Hypothalamus (tissue), 51 donors: Measurements from ENCODE around the gene STK11IP.
A peak's percentile ranks its signal among the peaks of the same experiment; 100 is the strongest.
"Not testable (repeated sequence)": the region's sequence is repeated elsewhere in the genome, so short reads cannot be mapped to it uniquely, and the experiment has no call there.

Source experiments
- DNase-seq, 51 donors: peaks; one replicate each; lab custom pipeline; 2025; lab: John Stamatoyannopoulos, UW

Gene STK11IP

DNA sequence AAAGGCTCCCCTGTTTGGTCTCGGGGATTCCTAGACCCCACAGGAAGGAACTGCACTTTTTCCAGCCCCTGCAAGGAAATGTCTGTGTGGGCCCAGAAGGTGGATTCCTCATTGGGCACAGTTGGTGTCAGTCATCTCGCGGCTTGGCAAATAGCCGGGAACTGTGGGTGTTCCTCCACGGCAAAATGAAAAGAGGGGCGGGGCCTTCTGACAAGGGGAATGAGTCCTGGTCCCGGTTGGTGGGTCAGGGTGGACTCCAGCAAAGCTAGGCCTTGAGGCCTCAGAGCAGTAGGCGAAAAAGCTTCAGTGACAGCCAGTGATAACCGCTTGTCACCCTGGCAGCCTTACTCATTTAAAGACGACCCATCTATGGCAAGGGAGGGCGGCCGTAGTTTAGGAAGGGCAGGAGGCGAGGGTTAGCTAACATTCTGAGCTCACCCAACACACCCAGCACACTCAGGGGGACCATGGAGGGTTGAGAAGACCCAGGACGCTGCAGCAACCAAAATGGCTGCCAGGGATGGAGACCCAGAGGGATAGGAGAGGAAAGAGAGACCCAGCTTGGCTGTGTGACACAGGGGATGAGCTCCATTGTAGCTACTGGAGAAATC is 46.2 kb downstream of the STK11IP start:
- DNase-seq = peak in 1 of 51 donors; percentile 15

DNA sequence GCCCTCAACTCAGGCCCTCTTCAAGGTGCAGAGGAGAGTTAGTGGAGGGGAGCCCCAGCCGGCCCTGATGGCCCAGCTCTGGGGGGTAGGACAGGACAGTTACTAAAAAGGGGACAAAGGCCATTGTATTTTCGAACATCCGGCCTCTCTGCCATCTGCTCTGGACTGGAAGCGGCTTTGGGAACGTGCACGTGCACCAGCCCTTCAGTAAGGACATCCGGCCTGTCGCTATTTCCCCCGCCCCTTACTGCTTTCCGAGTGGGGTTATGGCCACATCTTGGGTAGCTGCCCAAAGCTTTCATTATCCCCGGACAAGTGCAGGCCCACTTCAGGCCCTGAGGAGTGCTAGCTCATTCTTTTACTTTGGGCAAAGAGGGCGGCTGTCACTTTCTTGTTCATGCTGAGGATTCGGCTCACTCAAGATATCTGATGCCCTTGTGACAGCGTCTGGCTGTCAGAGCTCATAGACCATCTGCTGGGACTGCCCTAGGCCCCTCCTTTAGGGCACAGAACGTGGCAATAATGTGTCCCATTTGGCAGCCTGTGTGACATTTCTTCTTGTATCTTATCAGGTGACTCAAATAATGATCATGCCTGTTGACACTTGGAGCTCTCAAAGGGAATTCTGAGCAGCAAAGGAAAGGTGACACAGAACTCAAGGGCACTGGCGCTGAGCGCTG is 47.3 kb downstream of the STK11IP start:
- DNase-seq = peak in 5 of 51 donors; percentile 21 to 47 (median 27)

- peak in 2 of 51 donors; percentile 10 to 56 for DNase-seq
Measured at GRCh38 chr2:219645631-219646527, 48.2 kb downstream of the STK11IP start.

GRCh38 chr2:219648176-219648575 is 50.5 kb downstream of the STK11IP start:
- no peak for DNase-seq

DNA sequence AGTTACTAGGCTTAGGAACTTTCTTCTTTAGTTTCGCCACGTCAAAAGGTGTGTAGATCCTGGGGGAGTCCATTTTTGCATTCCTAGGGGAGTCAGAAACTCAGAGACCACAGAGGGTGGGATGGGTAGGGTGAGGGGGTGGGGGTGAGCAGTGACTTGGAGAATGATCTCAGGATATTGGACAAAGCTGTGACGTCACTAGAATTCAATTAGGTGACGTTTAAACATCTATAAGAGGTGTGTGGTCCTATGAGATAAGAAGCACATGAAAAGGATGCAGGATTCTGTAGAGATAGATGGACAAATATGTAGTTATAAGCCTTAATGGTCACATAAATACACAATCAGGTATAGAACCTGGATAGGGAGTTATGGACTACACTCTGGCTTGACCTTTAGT is 51.3 kb downstream of the STK11IP start:
- no peak for DNase-seq

DNA sequence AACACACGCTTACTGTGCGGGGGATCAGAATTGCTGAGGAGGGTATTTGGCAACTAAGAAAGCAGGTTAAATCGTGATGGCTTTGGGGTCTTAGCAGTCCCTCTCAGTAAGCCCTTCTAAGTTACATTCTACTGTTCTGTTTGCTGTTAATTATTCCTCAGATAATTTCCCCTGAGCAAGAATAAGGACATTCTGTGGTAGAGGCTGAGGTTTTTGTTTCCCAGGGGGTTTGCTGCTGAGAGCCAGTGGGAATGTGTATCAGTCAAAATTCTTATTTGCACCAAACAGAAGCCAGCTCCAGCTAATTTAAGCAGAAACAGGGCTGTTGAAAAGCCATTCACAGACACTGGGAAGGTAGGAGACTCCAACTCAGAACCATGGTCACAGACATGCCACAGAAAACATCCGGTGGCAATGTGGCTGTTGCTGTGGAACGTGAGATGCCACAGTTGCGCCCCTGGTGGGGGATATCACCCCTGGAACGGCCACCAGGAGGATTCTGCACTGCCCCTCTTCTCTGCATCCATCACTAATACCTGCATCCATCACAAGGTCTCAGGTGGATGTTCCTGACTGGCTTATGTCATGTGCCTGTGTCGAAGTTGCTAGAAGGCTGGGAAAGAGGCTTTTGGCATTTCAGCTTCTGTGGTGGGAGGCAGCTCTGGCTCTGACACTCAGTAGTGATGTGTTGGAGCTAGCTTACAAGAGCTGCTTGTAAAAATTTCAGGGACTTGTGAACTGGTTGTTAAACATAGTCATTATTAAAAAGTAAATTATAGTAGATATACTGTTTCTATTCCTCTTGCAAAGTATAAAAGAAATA is 53.0 kb downstream of the STK11IP start:
- no peak for DNase-seq

- DNase-seq = not testable (repeated sequence)
Measured at GRCh38 chr2:219651656-219652055, 54.0 kb downstream of the STK11IP start.

DNA sequence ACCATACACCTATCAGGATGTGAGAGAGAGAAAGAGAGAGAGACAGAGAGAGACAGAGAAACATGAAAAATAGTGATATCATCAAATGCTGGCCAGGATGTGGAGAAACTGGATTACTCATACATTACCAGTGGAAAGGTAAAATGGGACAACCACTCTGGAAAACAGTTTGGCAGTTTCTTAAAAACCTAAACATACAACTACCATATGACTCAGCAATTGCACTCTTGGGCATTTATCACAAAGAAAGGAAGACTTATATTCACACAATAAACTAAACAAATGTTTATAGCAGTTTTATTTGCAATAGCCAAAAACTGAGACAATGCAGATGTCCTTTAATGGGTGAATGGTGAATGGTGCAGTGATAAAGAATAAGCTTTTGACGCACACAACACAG is 58.9 kb downstream of the STK11IP start:
- no peak for DNase-seq

DNA sequence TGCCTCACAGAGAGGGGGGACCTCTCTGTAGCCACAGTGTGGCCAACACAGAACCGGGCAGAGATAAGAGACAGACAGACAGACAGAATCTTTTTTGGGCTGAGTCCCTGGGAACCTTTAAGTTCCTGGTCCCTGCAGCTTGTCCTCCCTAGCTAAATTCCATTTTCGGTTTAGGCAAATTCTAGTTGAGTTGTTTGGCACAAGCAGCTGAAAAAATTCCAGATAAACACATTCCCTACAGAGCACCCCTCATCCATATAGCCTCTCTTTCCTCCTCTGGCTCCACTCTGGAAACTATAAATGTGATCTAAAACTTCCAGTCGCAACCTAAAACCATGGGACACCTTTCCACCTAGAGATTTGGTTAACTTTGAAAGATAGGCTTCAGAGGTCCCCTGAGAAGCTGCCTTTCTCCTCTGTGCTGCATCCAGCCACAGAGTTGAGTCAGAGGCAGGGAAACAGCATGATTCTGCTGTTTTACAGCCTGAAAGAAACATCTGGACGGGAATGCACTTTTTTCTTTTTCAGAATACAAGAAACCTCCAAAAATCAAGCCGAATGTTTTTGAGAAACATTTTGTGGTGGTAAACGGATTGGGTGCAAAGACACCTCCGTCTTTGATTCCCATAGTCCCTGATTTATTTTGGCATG is 60.7 kb downstream of the STK11IP start:
- DNase-seq = no peak

GRCh38 chr2:219658874-219659273 is 61.2 kb downstream of the STK11IP start:
- DNase-seq = no peak

DNA sequence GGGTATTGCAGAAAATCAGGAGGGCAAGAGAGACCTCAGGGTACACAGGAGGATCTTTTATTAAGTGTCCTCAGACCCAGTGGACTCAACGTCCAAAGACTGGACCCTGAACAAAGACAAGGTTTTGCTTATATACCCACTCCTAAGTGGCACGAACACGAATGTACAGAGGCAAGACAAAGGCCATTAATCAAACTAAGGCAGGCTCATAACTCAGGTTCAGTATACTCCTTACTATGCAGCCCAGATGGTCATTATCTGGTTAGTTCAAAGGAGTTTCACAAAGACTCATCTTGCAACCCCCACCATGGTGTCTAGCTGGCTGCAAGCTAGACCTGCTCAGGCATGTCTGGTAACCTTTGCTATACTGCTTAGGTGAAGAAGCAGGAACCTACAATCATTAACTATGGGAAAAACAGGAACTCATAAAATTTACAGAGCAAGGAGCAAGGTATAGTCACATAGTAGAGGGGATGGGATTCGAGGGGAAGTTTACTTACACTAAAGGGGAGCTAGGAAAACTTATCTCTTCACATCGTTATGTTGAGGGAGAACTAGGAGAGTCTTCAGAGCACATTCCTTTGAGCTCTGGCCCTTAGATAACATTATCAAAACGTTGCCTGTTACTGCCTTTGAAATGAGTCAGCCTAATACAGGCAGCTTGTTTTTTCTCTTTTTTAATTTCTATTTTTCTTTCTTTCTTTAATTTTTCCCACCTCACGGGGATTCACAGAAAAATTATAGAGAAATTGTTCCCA is 63.7 kb downstream of the STK11IP start:
- no peak for DNase-seq

DNA sequence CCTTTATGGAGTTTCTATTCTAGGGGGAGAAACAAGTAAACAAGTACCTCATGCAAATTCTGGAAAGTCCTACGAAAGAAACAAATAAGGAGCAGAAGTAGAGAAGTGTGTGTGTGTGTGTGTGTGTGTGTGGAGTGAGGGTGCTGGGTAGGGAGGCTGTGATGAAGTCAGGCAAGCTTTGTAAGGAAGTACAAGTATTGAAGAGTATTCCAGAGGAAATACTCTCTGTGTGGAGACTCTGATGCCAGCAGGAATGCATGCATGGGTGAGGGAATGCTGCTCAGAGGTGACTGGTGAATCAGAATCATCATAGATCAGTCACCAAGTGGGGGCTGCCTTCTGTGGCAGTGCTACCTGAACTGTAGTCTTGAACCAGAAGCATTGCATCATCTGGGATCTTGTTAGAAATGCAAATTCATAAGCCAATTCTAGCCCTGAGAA is 64.3 kb downstream of the STK11IP start:
- no peak for DNase-seq

DNA sequence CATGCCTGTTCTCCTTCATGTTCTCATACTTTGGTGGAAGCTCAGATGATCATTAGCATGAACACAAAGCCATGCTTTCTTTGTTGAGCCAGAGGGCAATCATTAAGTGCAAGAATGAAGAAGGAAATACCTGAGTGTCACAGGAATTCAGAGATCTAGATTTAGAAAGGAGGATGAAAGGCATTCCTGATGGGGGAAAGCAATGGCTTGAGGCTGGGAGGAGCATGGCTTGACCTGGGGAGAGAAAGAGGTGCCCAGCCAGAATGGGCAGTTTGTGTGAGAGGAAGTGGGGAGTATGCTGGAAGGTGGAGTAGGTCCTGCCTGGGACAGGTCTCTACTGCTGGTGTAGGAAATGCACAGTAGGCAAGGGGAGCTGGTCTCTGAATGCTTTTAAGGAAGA is 64.9 kb downstream of the STK11IP start:
- no peak for DNase-seq

GRCh38 chr2:219663116-219663762 is 65.6 kb downstream of the STK11IP start:
- DNase-seq = no peak

DNA sequence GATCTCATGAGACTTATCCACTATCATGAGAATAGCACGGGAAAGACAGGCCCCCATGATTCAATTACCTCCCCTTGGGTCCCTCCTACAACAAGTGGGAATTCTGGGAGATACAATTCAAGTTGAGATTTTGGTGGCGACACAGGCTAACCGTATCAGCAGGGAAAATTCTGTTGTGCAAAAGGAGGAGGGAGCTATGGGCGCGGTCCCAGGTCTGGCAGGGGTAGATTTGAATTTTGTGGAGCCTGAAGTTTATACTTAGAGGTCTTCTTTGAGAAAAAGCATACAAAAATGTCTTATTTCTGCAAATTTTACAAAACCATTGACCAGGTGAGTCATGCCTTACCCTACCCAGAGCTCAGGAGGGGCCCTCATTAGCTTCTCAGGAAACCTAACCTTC is 66.4 kb downstream of the STK11IP start:
- DNase-seq = no peak

DNA sequence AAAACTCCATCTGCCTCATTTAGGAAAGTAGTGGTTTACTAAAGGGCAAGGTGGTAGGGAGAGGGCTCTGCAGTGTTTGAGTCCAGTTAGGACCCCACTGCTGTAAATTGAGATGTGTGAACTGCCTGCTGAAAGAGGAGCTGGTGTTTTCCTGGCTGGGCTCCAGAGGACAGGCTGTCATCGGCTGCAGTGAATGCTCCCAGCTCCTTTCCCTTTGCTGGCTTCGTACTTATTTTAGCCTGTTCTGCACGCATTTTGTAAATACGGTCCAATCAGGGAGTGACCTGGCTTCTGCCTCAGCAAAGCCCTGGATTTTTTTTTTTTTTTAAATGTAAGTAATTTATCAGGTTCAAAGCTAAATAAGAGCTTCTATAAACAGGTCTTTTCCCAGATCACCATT is 67.3 kb downstream of the STK11IP start:
- DNase-seq = peak in 6 of 51 donors; percentile 6 to 33 (median 10)

GRCh38 chr2:219665926-219666325 is 68.3 kb downstream of the STK11IP start:
- DNase-seq = no peak
